HK-2 (cell line): Measurements from ENCODE around the gene KRT40.

Experiments
- DNase-seq: peaks from one replicate; pipeline ENCODE4 v3.0.0-alpha.2; 2018; ENCODE audit not compliant: unreplicated experiment

KRT40 gene

GRCh38 chr17:40952154-40952553, 32.0 kb downstream of the KRT40 start:
- DNase-seq: no peak

- DNase-seq: no peak
Observed at GRCh38 chr17:40951011-40951622, 33.0 kb downstream of the KRT40 start.

GRCh38 chr17:40950176-40950575, 34.0 kb downstream of the KRT40 start:
- no peak for DNase-seq

DNA sequence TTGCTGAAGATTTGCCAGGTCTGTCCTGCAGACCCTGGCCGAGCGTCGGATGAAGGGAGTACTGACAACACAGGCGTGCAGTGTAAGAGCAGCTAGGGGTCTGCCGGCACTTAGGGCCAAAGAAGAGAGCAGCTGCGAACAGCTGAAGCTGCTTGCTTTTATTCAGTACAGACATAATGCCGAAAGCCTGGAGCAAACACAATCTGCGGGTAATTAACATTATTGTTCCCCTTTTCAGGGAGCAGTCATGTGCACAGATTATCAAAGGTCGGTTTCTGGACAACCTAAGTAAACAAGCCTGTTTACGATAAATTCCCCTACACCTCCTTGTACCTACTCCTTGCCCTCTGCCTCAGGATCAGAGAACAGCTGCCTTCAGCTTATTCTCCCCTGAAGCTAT, 34.7 kb downstream of the KRT40 start:
- DNase-seq: no peak

DNA sequence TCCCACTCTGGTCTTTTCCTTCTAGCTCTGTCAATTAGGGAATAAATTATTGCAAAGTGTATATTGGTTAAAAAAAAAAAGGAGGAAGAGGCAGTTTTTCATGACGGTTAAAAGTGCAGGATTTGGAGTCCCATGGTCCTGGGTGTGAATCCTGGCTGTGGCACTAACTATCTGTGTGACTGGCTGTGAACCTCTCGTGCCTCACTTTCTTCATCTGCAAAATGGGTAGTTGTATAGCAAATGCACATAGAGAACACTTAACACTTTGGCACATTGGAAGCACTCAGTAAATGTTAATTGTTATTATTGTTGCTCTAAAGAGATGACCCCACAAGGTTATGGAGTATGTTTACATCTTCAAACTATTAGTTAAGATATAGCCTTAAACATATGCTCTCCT, 36.2 kb downstream of the KRT40 start:
- DNase-seq: no peak

- no peak for DNase-seq
Observed at GRCh38 chr17:40945414-40945813, 38.7 kb downstream of the KRT40 start.

- no peak for DNase-seq
Observed at GRCh38 chr17:40944531-40944930, 39.6 kb downstream of the KRT40 start.

DNA sequence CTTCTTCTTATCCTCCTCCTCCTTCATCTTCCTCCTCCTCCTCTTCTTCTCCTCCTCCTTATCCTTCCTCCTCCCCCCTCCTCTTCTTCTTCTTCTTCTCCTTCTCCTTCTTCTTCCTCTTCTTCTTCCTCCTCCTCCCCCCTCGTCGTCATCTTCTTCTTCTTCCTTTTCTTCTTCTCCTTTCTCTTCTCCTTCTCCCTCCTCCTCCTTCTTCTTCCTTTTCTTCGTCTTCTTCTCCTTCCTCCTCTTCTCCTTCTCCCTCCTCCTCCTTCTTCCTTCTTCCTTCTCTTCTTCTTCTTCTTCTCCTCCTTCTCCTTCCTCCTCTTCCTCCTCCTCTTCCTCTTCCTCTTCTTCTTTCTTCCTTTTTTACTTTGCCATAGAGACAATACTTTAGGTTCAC, 41.6 kb downstream of the KRT40 start:
- DNase-seq: no peak

- DNase-seq: no peak
Observed at GRCh38 chr17:40940266-40940665, 43.9 kb downstream of the KRT40 start.

DNA sequence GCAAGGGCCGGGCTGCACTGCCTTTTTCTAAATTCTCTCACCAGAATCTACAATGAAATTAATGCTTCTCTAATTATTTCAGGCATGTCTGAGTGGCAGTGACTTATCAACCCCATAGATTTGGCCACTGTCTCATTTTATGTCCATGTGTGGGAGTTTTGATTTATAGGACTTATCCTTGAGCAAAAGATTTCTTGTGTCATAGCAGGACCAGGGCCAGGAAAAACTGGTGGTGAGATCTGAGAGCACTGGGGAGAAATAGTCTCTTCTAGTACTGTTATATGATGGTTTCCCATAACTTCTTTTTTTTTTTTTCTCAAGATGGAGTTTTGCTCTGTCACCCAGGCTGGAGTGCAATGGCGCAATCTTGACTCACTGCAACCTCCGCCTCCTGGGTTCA, 45.1 kb downstream of the KRT40 start:
- DNase-seq: no peak

DNA sequence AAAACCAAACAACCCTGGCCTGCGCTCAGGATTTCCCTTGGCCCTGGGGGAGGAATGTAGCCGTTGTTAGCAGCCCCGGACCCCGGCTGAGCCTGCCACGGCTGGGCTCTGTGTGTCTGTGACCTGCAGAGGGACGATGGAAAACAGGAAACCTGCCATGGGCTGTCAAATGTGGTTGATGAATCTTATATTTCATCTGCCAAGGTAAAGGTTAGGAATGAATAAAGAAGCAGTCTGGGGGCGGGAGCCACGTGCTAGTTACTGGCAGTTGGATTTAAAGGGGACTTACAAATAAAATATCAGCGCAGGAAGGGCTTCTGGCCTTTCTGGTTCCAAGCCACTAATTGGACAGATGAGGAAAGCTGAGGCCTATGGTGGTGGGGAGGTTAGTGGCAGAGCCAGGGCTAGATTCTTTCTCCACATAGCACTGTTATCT, 46.7 kb downstream of the KRT40 start, which contains the start of gene KRT23:
Gene KRT23 (minus strand): TSS at position 263 of the 436 bp plus-strand sequence. CDS start 1,043 bp downstream, outside the sequence.
- DNase-seq: no peak

- no peak for DNase-seq
Observed at GRCh38 chr17:40936976-40937375, 47.1 kb downstream of the KRT40 start.

DNA sequence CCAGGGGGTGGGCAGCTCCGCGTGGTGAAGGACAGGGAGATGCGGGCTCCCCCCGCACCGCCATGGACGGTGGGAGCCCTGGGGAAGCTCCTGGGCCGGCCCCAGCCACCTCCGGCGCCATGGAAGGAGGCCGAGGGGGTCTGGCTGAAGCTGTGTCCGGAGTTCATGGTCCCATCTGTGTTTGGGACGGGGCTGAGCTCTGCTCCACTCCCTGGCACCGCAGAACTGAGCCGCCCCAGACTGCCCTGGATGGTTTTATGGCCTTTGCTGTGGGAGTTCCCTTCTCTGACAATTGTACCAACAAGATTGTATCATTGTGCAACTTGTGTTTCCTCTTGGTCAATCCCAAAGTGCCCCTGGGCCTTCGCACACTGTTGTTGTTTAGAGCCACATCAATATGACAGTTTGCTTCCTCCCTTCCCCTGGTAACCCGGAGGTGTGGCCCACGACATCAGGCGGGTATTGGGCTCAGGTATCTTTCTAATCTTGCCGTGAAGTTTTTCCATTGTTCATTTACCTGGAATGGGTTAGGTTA, 47.6 kb downstream of the KRT40 start:
- no peak for DNase-seq

- no peak for DNase-seq
Observed at GRCh38 chr17:40935624-40936023, 48.5 kb downstream of the KRT40 start.

- DNase-seq: no peak
Observed at GRCh38 chr17:40932608-40933007, 51.5 kb downstream of the KRT40 start.

DNA sequence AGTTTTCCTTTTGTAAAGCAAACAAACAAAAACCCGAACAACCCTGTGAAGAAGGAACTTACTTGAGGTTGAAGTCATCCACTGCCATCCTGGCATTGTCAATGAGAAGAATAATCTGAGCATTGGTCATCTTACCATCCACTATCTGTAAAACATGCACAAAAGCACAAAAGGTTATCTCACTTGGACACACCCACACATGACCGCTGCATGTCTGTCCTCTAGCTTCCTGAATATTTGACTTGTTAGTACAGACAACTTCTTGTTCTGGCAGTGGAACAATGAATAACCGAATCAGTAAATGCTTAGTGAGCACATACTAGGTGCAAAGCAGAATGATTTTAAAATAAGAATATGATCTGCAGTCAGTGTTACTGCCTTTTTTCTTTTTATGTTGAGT, 52.8 kb downstream of the KRT40 start:
- DNase-seq: no peak
